NCI-H69 (cell line): Measurements from ENCODE around the gene BUD13.

Experiments
- DNase-seq: peaks from one replicate; lab custom pipeline; 2025; lab: John Stamatoyannopoulos, UW

The BUD13 gene

GRCh38 chr11:116792869-116793771, 20.3 kb upstream of the BUD13 start:
- DNase-seq: no peak

- DNase-seq: no peak
Observed at GRCh38 chr11:116792144-116792868, 19.5 kb upstream of the BUD13 start.

- no peak for DNase-seq
Observed at GRCh38 chr11:116791813-116792143, 19.0 kb upstream of the BUD13 start, which contains the start of gene APOA5. TSS of gene APOA5 (minus strand) at chr11:116791879. CDS start at chr11:116791860, 19 bp downstream.

- peak; percentile 76 for DNase-seq
Observed at GRCh38 chr11:116791002-116791812, 18.4 kb upstream of the BUD13 start.

GRCh38 chr11:116790167-116791001, 17.6 kb upstream of the BUD13 start:
- no peak for DNase-seq

GRCh38 chr11:116788975-116789374, 16.2 kb upstream of the BUD13 start:
- no peak for DNase-seq

GRCh38 chr11:116788534-116788933, 15.7 kb upstream of the BUD13 start:
- no peak for DNase-seq

GRCh38 chr11:116787786-116788486, 15.1 kb upstream of the BUD13 start, which contains the start of gene ZPR1:
TSS of gene ZPR1 (minus strand) at chr11:116788023. CDS start at chr11:116787990, 33 bp downstream.
- peak; percentile 80 for DNase-seq

GRCh38 chr11:116787436-116787785, 14.6 kb upstream of the BUD13 start:
- no peak for DNase-seq

GRCh38 chr11:116786966-116787365, 14.2 kb upstream of the BUD13 start:
- no peak for DNase-seq

GRCh38 chr11:116786326-116786725, 13.5 kb upstream of the BUD13 start:
- DNase-seq: no peak

- no peak for DNase-seq
Observed at GRCh38 chr11:116782728-116783127, 9.9 kb upstream of the BUD13 start.

- DNase-seq: no peak
Observed at GRCh38 chr11:116778556-116778955, 5.8 kb upstream of the BUD13 start.

GRCh38 chr11:116777056-116777455, 4.3 kb upstream of the BUD13 start:
- DNase-seq: no peak

- no peak for DNase-seq
Observed at GRCh38 chr11:116776522-116776984, 3.8 kb upstream of the BUD13 start.

- DNase-seq: no peak
Observed at GRCh38 chr11:116775975-116776374, 3.2 kb upstream of the BUD13 start.

GRCh38 chr11:116774661-116775060, 1.9 kb upstream of the BUD13 start:
- DNase-seq: no peak

- DNase-seq: no peak
Observed at GRCh38 chr11:116773203-116774097, 663 bp upstream of the BUD13 start.

- DNase-seq: peak; percentile 18
Observed at GRCh38 chr11:116771935-116772334, 852 bp downstream of the BUD13 start.

GRCh38 chr11:116762132-116762531, 10.7 kb downstream of the BUD13 start:
- DNase-seq: no peak
